Sigmoid colon (tissue), 7 donors: ENCODE data around the gene NDUFAF2. TPM values are rescaled to one million over a fixed set of nuclear protein-coding genes. Genes with fewer than 3 reads are reported as not detected.

Experiments used
- DNase-seq: peaks from one replicate; pipeline ENCODE4 v3.0.0-alpha.2; 2019
- H3K27ac ChIP-seq, 4 donors: fragments of 200-600 bp; sonication (generic); one replicate each; pipeline ENCODE4 v1.5.1; 2016 to 2019; ENCODE audit warnings: mild to moderate bottlenecking in 1 of 4
- H3K27me3 ChIP-seq, 3 donors: fragments of 200-600 bp; sonication (generic); one replicate each; pipeline ENCODE4 v1.5.1; 2019; ENCODE audit warnings: mild to moderate bottlenecking in 1 of 3
- H3K36me3 ChIP-seq, 4 donors: fragments of 200-600 bp; sonication (generic); one replicate each; pipeline ENCODE4 v1.5.1; 2016 to 2019
- H3K4me1 ChIP-seq, 4 donors: fragments of 200-600 bp; sonication (generic); one replicate each; pipeline ENCODE4 v1.5.1; 2017 to 2019
- H3K4me3 ChIP-seq, 4 donors: fragments of 200-600 bp; sonication (generic); one replicate each; pipeline ENCODE4 v1.5.1; 2017 to 2019; ENCODE audit warnings: mild to moderate bottlenecking in 2 of 4, moderate library complexity in 1 of 4
- H3K9me3 ChIP-seq, 4 donors: fragments of 200-600 bp in 3 of 4; sonication (generic) in 3 of 4; one replicate each; pipeline versions ENCODE4 v1.5.1 to v1.6.1; 2013 to 2019
- CTCF ChIP-seq, 4 experiments: fragments of 450-650 bp in 3 of 4; fragments of 200-600 bp in 1 of 4; IDR thresholded peaks; one replicate each; pipeline ENCODE4 v1.5.1; 2016 to 2019; ENCODE audit warnings: antibody characterized with exemption in 4 of 4, mild to moderate bottlenecking in 3 of 4, moderate library complexity in 2 of 4
- EP300 ChIP-seq, 4 donors: sonication (generic); formaldehyde crosslinking; IDR thresholded peaks; one replicate each; pipeline ENCODE4 v1.6.1; 2017; ENCODE audit warnings: antibody characterized with exemption in 4 of 4
- POLR2A ChIP-seq, 2 donors: fragments of 450-650 bp; IDR thresholded peaks; one replicate each; pipeline ENCODE4 v1.6.1; 2016; ENCODE audit warnings: antibody characterized with exemption in 2 of 2, mild to moderate bottlenecking in 2 of 2, moderate library complexity in 2 of 2
- POLR2AphosphoS5 ChIP-seq, 4 donors: sonication (generic); formaldehyde crosslinking; IDR thresholded peaks; one replicate each; pipeline ENCODE4 v1.6.1; 2017; ENCODE audit warnings: antibody characterized with exemption in 4 of 4
- WGBS, 2 donors: extraction: QIAGEN DNeasy Blood & Tissue Kit; methylation state at CpG; one replicate each; pipeline ENCODE4 v1.1.7; 2013; 5-methylcytosine and 5-hydroxymethylcytosine counted together
- intact Hi-C: fragments of 100-400 bp; cut with DNase I; formaldehyde crosslinking; loops from one replicate; pipeline ENCODE4 v1.15.1; 2023
- polyA plus RNA-seq, 3 donors: library from polyadenylated mRNA; stranded (reverse); fragments of 200-250 nt; gene quantifications; one replicate each; pipeline ENCODE4 v1.2.3, GENCODE V29; 2013
- total RNA-seq, 4 donors: library from RNA; depleted of rRNA; stranded (reverse); fragments of >200 nt; gene quantifications; one replicate each; pipeline ENCODE4 v1.1.0, GENCODE V29; 2016
- donor health status: healthy with polysubstance abuse.
- donor health status: Bipolar disorder and iron deficiency.
- donor health status: healthy.

The NDUFAF2 gene
- total and polyA plus RNA-seq, 7 donors: 33.5 to 48.6 (median 41.5) TPM

- Histone ChIP-seq H3K36me3 (peaks cover 0 to 20% (median 3%) of the 10 kb centered on the region in 4 donors), H3K27ac (no peak overlapping the region), H3K27me3 (no peaks in the 10 kb centered on the region), H3K9me3 (no peaks in the 10 kb centered on the region), H3K4me1 (peaks cover 0 to 35% (median 16%) of the 10 kb centered on the region in 4 donors), H3K4me3 (no peak overlapping the region)
- intact Hi-C loops: loop anchor here (5.0 to 10.0 kb wide), 4 partner anchors 117 to 775 kb away; no protein-coding TSS in a partner anchor
- no peak for DNase-seq
- TF ChIP-seq POLR2AphosphoS5 (IDR thresholded peaks at IDR 0.05): no peak
- no peak for TF ChIP-seq CTCF (IDR thresholded peaks at IDR 0.05)
- TF ChIP-seq EP300 (IDR thresholded peaks at IDR 0.05): no peak
- TF ChIP-seq POLR2A (IDR thresholded peaks at IDR 0.05): no peak
- WGBS, 2 donors: 50 to 73% methylated on average over 4 of the region's 4 CpGs
These were observed 214.8 kb downstream of the NDUFAF2 start for GRCh38 chr5:61159836-61160235.

- TF ChIP-seq CTCF (IDR thresholded peaks at IDR 0.05): no peak
- TF ChIP-seq POLR2AphosphoS5 (IDR thresholded peaks at IDR 0.05): no peak
- TF ChIP-seq POLR2A (IDR thresholded peaks at IDR 0.05): no peak
- no peak for TF ChIP-seq EP300 (IDR thresholded peaks at IDR 0.05)
- H3K4me3 ChIP-seq: no peak overlapping the region
These were observed 215.5 kb downstream of the NDUFAF2 start for GRCh38 chr5:61160497-61160896.

GRCh38 chr5:61162010-61162831 lies 217.2 kb downstream of the NDUFAF2 start, which contains the start of gene SMIM15:
Gene SMIM15, minus strand, starts transcription at chr5:61162468. Its CDS starts 2,297 bp downstream, at chr5:61160171.
- Histone ChIP-seq H3K36me3 (peaks cover 0 to 20% (median 3%) of the 10 kb centered on the region in 4 donors), H3K27me3 (no peaks in the 10 kb centered on the region), H3K27ac (peak within 1 kb of the TSS; percentile 85 to 90 (median 88)), H3K4me1 (peaks cover 0 to 35% (median 16%) of the 10 kb centered on the region in 4 donors), H3K4me3 (peak within 1 kb of the TSS; percentile 74 to 87 (median 77)), H3K9me3 (no peaks in the 10 kb centered on the region)
- TF ChIP-seq EP300 (IDR thresholded peaks at IDR 0.05) (no peak), POLR2A (IDR thresholded peaks at IDR 0.05) (peak; percentile 40 to 49), POLR2AphosphoS5 (IDR thresholded peaks at IDR 0.05) (peak; percentile 74 to 84 (median 84)), CTCF (IDR thresholded peaks at IDR 0.05) (peak in 1 of 4 experiments; percentile 9)
- WGBS, 2 donors: 0 to 1% methylated on average over 73 of the region's 73 CpGs
- DNase-seq: peak; percentile 93
- intact Hi-C loops: loop anchor here (2.0 to 10.0 kb wide), 5 partner anchors 115 to 773 kb away; no protein-coding TSS in a partner anchor

More at GRCh38 chr5:61160497-61160896, 215.5 kb downstream of the NDUFAF2 start:
- peaks cover 0 to 20% (median 3%) of the 10 kb centered on the region in 4 donors for H3K36me3 ChIP-seq
- no peak overlapping the region for H3K27ac ChIP-seq
- no peak for DNase-seq
- intact Hi-C loops: loop anchor here (5.0 to 10.0 kb wide), 4 partner anchors 117 to 774 kb away; no protein-coding TSS in a partner anchor
- H3K27me3 ChIP-seq: no peaks in the 10 kb centered on the region
- H3K4me1 ChIP-seq: peaks cover 0 to 35% (median 16%) of the 10 kb centered on the region in 4 donors
- H3K9me3 ChIP-seq: no peaks in the 10 kb centered on the region
- 88 to 90% methylated on average over 3 of the region's 3 CpGs for WGBS, 2 donors

GRCh38 chr5:61162832-61163567 lies 218.0 kb downstream of the NDUFAF2 start:
- Histone ChIP-seq H3K27me3 (no peaks in the 10 kb centered on the region), H3K4me3 (peak overlapping the region; percentile 74 to 87 (median 77)), H3K27ac (peak overlapping the region; percentile 85 to 90 (median 88)), H3K9me3 (no peaks in the 10 kb centered on the region), H3K36me3 (peaks cover 0 to 20% (median 3%) of the 10 kb centered on the region in 4 donors), H3K4me1 (peaks cover 0 to 35% (median 16%) of the 10 kb centered on the region in 4 donors)
- TF ChIP-seq POLR2A (IDR thresholded peaks at IDR 0.05): no peak
- no peak for TF ChIP-seq CTCF (IDR thresholded peaks at IDR 0.05)
- no peak for TF ChIP-seq EP300 (IDR thresholded peaks at IDR 0.05)
- no peak for TF ChIP-seq POLR2AphosphoS5 (IDR thresholded peaks at IDR 0.05)
- DNase-seq: no peak
- intact Hi-C loops: loop anchor here (2.0 to 10.0 kb wide), 5 partner anchors 114 to 772 kb away; no protein-coding TSS in a partner anchor
- 12 to 32% methylated on average over 14 of the region's 14 CpGs for WGBS, 2 donors
